ENCODE data around the gene TMEM119.

Gene TMEM119

GRCh38 chr12:108572166-108572790 lies 25.6 kb downstream of the TMEM119 start:
- no peaks in the 10 kb centered on the region for H3K4me1 ChIP-seq (ENCODE audit: insufficient read depth, poor library complexity, severe bottlenecking)
- TF ChIP-seq, protein P1, sequence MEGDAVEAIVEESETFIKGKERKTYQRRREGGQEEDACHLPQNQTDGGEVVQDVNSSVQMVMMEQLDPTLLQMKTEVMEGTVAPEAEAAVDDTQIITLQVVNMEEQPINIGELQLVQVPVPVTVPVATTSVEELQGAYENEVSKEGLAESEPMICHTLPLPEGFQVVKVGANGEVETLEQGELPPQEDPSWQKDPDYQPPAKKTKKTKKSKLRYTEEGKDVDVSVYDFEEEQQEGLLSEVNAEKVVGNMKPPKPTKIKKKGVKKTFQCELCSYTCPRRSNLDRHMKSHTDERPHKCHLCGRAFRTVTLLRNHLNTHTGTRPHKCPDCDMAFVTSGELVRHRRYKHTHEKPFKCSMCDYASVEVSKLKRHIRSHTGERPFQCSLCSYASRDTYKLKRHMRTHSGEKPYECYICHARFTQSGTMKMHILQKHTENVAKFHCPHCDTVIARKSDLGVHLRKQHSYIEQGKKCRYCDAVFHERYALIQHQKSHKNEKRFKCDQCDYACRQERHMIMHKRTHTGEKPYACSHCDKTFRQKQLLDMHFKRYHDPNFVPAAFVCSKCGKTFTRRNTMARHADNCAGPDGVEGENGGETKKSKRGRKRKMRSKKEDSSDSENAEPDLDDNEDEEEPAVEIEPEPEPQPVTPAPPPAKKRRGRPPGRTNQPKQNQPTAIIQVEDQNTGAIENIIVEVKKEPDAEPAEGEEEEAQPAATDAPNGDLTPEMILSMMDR (IDR thresholded peaks at IDR 0.05; ENCODE audit: poor library complexity, severe bottlenecking): no peak
- ATAC-seq (ENCODE audit: low read depth) (no peak), DNase-seq (ENCODE audit: low spot score) (no peak)
- H3K27me3 ChIP-seq (ENCODE audit: insufficient read depth, poor library complexity, severe bottlenecking): no peaks in the 10 kb centered on the region
- no peaks in the 10 kb centered on the region for H3K9me3 ChIP-seq (ENCODE audit: severe bottlenecking)
- H3K4me3 ChIP-seq (ENCODE audit: severe bottlenecking): no peak overlapping the region
- H3K36me3 ChIP-seq (ENCODE audit: low read depth): peaks cover 24% of the 10 kb centered on the region
- H3K27ac ChIP-seq (ENCODE audit: poor library complexity, severe bottlenecking): no peak overlapping the region

DNA sequence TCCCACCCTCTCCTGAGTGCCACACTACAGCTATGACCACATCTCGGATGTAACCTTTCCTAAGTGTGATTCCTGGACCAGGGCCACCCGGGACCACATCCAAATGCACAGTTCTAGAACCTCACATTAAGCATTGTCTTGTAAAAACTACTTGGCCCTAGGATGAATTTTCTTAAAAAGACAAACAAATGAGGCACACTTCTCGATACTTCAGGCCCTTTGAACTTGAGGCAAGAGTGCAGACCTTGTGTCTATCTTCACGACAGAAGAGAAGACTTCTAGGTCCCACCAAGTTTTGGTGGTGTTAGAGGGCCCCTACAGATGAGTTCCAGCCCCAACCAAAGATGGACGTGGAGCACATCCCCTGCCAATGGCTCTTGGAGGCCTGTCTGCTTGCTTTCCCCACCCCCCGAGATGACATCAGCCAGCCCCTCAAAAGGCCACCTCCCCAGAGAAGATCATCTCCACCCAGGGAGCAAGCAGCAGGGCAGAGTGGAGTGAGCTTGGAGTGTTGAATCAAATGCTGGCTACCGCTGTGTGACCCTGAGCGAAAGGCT lies 26.2 kb downstream of the TMEM119 start:
- Histone ChIP-seq H3K4me3 (ENCODE audit: severe bottlenecking) (no peak overlapping the region), H3K27ac (ENCODE audit: poor library complexity, severe bottlenecking) (no peak overlapping the region), H3K36me3 (ENCODE audit: low read depth) (peaks cover 30% of the 10 kb centered on the region), H3K9me3 (ENCODE audit: severe bottlenecking) (no peaks in the 10 kb centered on the region), H3K4me1 (ENCODE audit: insufficient read depth, poor library complexity, severe bottlenecking) (no peaks in the 10 kb centered on the region), H3K27me3 (ENCODE audit: insufficient read depth, poor library complexity, severe bottlenecking) (no peaks in the 10 kb centered on the region)
- no peak for DNase-seq (ENCODE audit: low spot score)
- TF ChIP-seq, protein P1 (IDR thresholded peaks at IDR 0.05; ENCODE audit: poor library complexity, severe bottlenecking): no peak
- ATAC-seq (ENCODE audit: low read depth): no peak

GRCh38 chr12:108570743-108571608 lies 26.9 kb downstream of the TMEM119 start:
- ATAC-seq (ENCODE audit: low read depth) (0 out of 3 replicates have a peak, but pooled peaks have one; percentile 28), DNase-seq (ENCODE audit: low spot score) (no peak)
- H3K9me3 ChIP-seq (ENCODE audit: severe bottlenecking): no peaks in the 10 kb centered on the region
- H3K36me3 ChIP-seq (ENCODE audit: low read depth): peaks cover 35% of the 10 kb centered on the region
- H3K27me3 ChIP-seq (ENCODE audit: insufficient read depth, poor library complexity, severe bottlenecking): no peaks in the 10 kb centered on the region
- TF ChIP-seq, protein P1 (IDR thresholded peaks at IDR 0.05; ENCODE audit: poor library complexity, severe bottlenecking): peak; percentile 58
- H3K27ac ChIP-seq (ENCODE audit: poor library complexity, severe bottlenecking): no peak overlapping the region
- no peak overlapping the region for H3K4me3 ChIP-seq (ENCODE audit: severe bottlenecking)
- H3K4me1 ChIP-seq (ENCODE audit: insufficient read depth, poor library complexity, severe bottlenecking): no peaks in the 10 kb centered on the region

DNA sequence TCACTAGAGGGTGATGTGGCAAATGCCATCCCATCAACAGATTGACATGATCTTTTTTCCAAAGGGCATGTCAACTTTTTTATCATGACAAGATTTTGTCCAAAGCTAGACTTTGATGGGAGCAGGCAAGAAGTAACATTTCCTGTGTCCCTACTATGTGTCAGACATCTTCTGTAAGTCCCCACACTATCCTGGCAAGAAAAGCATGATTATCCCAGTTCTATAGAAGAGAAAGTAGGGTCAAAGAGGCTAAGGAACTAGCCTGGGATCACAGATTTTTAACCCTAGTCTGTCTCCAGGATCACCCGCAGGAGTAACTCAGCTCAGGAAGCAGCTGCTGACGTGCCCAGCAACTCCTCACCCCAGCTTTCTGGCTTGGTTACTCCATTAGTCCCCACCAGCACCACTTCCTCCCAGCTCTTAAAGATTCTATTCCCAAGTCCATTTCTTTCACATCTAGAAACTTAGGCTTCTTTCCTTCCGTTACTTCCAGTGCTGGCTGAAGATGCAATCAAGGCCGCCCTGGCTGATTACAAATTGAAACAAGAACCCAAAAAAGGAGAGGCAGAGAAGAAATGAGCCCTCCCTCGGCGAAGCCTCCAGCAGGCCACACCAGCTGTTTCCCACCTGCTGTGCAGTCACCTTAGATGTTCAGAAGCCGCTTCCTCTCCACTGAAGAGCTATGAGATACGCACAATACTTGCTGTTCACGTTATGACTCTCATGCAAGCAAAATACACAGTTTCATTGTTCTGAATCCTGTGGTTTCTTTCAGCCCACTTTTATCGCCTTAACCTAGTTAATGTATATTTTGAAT lies 29.3 kb downstream of the TMEM119 start:
- Histone ChIP-seq H3K27ac (ENCODE audit: poor library complexity, severe bottlenecking) (no peak overlapping the region), H3K36me3 (ENCODE audit: low read depth) (peaks cover 58% of the 10 kb centered on the region), H3K9me3 (ENCODE audit: severe bottlenecking) (no peaks in the 10 kb centered on the region), H3K4me3 (ENCODE audit: severe bottlenecking) (no peak overlapping the region), H3K4me1 (ENCODE audit: insufficient read depth, poor library complexity, severe bottlenecking) (peaks cover 6% of the 10 kb centered on the region), H3K27me3 (ENCODE audit: insufficient read depth, poor library complexity, severe bottlenecking) (no peaks in the 10 kb centered on the region)
- TF ChIP-seq, protein P1 (IDR thresholded peaks at IDR 0.05; ENCODE audit: poor library complexity, severe bottlenecking): no peak
- no peak for DNase-seq (ENCODE audit: low spot score)
- ATAC-seq (ENCODE audit: low read depth): no peak
